Measurements from ENCODE around the gene VIPR2.

DNA sequence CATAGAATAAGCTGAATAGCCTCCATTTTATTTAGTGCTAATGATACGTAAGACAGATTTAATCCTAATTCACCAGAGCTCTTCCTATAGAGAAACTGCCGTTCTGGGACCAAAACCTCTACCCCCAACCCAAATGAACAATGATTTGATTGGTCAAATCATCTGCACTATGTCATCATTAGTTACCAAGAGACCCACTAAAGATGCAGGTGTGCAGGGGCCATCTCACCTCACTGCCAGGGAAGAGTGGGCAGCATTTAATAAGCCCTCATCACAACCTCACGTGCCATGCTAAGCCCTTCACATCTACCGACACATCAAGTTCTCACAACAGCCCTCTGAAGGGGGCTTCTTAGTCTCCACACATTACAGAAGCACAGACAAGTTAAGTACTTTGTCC is 87.0 kb downstream of the VIPR2 start:
- TF ChIP-seq CREB5 (CRISPR knock-in tag; IDR thresholded peaks at IDR 0.05; ENCODE audit: low read depth) (no peak), POU6F1 (CRISPR knock-in tag; IDR thresholded peaks at IDR 0.05; ENCODE audit: borderline replicate concordance, low read depth) (no peak), PATZ1 (CRISPR knock-in tag; IDR thresholded peaks at IDR 0.05; ENCODE audit: borderline replicate concordance) (no peak)
- TF ChIP-seq, protein P1, sequence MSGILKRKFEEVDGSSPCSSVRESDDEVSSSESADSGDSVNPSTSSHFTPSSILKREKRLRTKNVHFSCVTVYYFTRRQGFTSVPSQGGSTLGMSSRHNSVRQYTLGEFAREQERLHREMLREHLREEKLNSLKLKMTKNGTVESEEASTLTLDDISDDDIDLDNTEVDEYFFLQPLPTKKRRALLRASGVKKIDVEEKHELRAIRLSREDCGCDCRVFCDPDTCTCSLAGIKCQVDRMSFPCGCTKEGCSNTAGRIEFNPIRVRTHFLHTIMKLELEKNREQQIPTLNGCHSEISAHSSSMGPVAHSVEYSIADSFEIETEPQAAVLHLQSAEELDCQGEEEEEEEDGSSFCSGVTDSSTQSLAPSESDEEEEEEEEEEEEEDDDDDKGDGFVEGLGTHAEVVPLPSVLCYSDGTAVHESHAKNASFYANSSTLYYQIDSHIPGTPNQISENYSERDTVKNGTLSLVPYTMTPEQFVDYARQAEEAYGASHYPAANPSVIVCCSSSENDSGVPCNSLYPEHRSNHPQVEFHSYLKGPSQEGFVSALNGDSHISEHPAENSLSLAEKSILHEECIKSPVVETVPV (CRISPR knock-in tag; IDR thresholded peaks at IDR 0.05): no peak
